ENCODE measurements around the gene HOXB8. TPM values are rescaled to one million over a fixed set of nuclear protein-coding genes. Genes with fewer than 3 reads are reported as not detected.

HOXB8 gene
- total RNA-seq, 1 experiment from 2014 or later = not detected

GRCh38 chr17:48628649-48629410 lies 13.7 kb upstream of the HOXB8 start:
- TF ChIP-seq CTCF (conservative IDR thresholded peaks at IDR 0.05; ENCODE audit: low read depth, low read length) (no peak), EZH2 (IDR thresholded peaks at IDR 0.05; ENCODE audit: low read length, unreplicated experiment) (no peak), EZH2phosphoT487 (IDR thresholded peaks at IDR 0.05; ENCODE audit: borderline replicate concordance, low read length) (no peak)
- no peak overlapping the region for H3K4me2 ChIP-seq (ENCODE audit: low read length)
- no peak overlapping the region for H3K27ac ChIP-seq (ENCODE audit: low read length)
- H3F3A ChIP-seq (ENCODE audit: low read length, unreplicated experiment) = no peaks in the 10 kb centered on the region
- peaks cover 12% of the 10 kb centered on the region for H3K4me1 ChIP-seq (ENCODE audit: insufficient read depth, low read length)
- no peaks in the 10 kb centered on the region for H4K20me1 ChIP-seq (ENCODE audit: low read length)
- no peaks in the 10 kb centered on the region for H3K79me2 ChIP-seq (ENCODE audit: low read length)
- ChIA-PET CTCF (interaction anchor here (0.6 kb wide), 1 partner anchor 184 kb away, joined by 3 read pairs; no protein-coding TSS in a partner anchor), POLR2A (ENCODE audit: unreplicated experiment) (interaction anchor here (0.6 kb wide), 1 partner anchor 34 kb away, joined by 3 read pairs; no protein-coding TSS in a partner anchor)
- H3K9me2 ChIP-seq (replicated peaks; ENCODE audit: low read length) = no peaks in the 10 kb centered on the region
- H3K4me3 ChIP-seq (ENCODE audit: low read length) = no peak overlapping the region
- H3K9me3 ChIP-seq (ENCODE audit: low read length) = no peaks in the 10 kb centered on the region
- intact Hi-C loops (cut with micrococcal nuclease) = no loop called here
- H3K9ac ChIP-seq (ENCODE audit: low read length) = no peak overlapping the region
- DNase-seq (no peak), ATAC-seq (no peak)
- no peak overlapping the region for H2AFZ ChIP-seq (ENCODE audit: low read length)
- BruUV-seq (replicated peaks) = no TSS peak
- no peaks in the 10 kb centered on the region for H3K36me3 ChIP-seq (ENCODE audit: low read depth, low read length)
- peaks cover 73% of the 10 kb centered on the region for H3K27me3 ChIP-seq (ENCODE audit: low read length)

- Histone ChIP-seq H2AFZ (ENCODE audit: low read length) (no peak overlapping the region), H3K27ac (ENCODE audit: low read length) (no peak overlapping the region), H3K4me3 (ENCODE audit: low read length) (no peak overlapping the region), H4K20me1 (ENCODE audit: low read length) (no peaks in the 10 kb centered on the region), H3F3A (ENCODE audit: low read length, unreplicated experiment) (no peaks in the 10 kb centered on the region), H3K9ac (ENCODE audit: low read length) (no peak overlapping the region), H3K36me3 (ENCODE audit: low read depth, low read length) (no peaks in the 10 kb centered on the region), H3K9me3 (ENCODE audit: low read length) (no peaks in the 10 kb centered on the region), H3K9me2 (replicated peaks; ENCODE audit: low read length) (no peaks in the 10 kb centered on the region), H3K4me2 (ENCODE audit: low read length) (no peak overlapping the region), H3K4me1 (ENCODE audit: insufficient read depth, low read length) (peaks cover 12% of the 10 kb centered on the region), H3K27me3 (ENCODE audit: low read length) (peaks cover 75% of the 10 kb centered on the region), H3K79me2 (ENCODE audit: low read length) (no peaks in the 10 kb centered on the region)
- TF ChIP-seq EZH2 (IDR thresholded peaks at IDR 0.05; ENCODE audit: low read length, unreplicated experiment) = no peak
- TF ChIP-seq CTCF (conservative IDR thresholded peaks at IDR 0.05; ENCODE audit: low read depth, low read length) = no peak
- no peak for TF ChIP-seq EZH2phosphoT487 (IDR thresholded peaks at IDR 0.05; ENCODE audit: borderline replicate concordance, low read length)
- BruUV-seq (replicated peaks) = no TSS peak
- intact Hi-C loops (cut with micrococcal nuclease) = no loop called here
- DNase-seq = no peak
- POLR2A ChIA-PET (ENCODE audit: unreplicated experiment) = no interaction called here
- no peak for ATAC-seq
- CTCF ChIA-PET = no interaction called here
Observed at GRCh38 chr17:48627623-48628521, 12.8 kb upstream of the HOXB8 start.

Measured in PC-3 (cell line).